ENCODE results near the gene RPIA.

DNA sequence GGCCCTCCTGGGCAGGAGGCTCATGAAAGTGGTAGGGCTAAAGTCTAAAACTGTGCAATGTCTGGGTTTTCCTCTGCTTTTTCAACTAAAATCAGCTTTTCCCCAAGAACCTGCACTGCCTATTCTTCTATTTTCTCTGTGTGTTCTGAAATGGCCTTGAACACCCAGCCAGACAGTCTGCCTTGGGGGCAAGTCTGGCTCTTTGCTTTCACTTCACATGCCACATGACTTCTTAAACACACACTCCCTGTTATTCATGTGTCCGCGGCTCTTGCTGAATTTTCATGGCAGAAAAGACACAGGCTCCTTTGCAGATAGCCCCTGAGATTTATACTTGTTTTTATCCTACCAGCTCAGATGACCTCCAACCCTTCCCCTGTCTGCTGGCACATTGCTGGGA, 10.6 kb upstream of the RPIA start:
- TF ChIP-seq POLR2AphosphoS5 (IDR thresholded peaks at IDR 0.05; ENCODE audit: low read depth, low read length) (no peak), POLR2A (IDR thresholded peaks at IDR 0.05; ENCODE audit: low read depth, low read length) (no peak)

Measured in GM12891 (cell line).